ENCODE measurements around the gene EID1.

DNA sequence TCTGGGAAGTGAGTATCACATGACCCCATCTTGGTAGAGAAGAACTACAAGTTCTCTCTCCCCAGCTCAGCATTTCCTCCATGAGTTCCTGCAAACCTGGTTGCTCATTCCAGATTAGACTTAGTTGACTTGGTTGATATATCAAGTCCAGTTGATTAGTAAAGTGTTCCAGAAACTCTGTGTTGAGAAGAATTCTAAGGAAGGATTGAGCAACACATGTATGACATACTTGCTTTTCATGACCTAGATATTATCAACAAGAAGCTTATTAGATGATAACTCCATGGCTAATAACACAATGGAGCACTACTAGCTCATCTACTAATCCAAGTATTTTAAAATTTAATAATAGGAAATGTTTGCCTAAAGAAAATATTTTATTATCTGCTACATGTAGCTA, 6.4 kb upstream of the EID1 start:
- no peak for TF ChIP-seq ZNF274 (IDR thresholded peaks at IDR 0.05; ENCODE audit: low read depth, low read length)
- TF ChIP-seq YY1 (IDR thresholded peaks at IDR 0.05; ENCODE audit: insufficient read depth, insufficient read length) = no peak
- no peak for TF ChIP-seq SUZ12 (IDR thresholded peaks at IDR 0.05; ENCODE audit: extremely low read depth, insufficient read depth, insufficient read length)

All from NT2/D1 (cell line).